ENCODE results near the gene GMPPA.
A peak's percentile ranks its signal among the peaks of the same experiment; 100 is the strongest.

The GMPPA gene

DNA sequence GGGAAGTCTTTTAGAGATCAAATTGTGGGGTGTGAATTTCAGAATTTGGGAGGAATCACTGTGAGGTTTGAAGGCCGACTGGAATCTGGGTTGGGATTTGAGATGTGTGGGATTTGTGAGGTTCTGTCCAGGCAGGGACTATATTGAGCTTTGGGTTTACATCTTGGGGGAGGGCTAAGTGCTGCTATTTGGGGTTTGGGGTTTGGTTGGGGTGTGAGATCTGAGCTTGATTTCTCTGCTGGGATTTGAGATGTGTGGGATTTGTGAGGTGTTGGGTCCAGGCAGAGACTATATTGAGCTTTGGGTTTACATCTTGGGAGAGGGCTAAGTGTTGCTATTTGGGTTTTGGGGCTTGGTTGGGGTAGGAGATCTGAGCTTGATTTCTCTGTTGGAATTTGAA is 864 bp downstream of the GMPPA start:
- Histone ChIP-seq H3K4me3 (ENCODE audit: low read length) (peak overlapping the region; percentile 77), H3K9me3 (ENCODE audit: insufficient read depth, low read depth, low read length) (no peaks in the 10 kb centered on the region), H3K27ac (ENCODE audit: low read length) (no peak overlapping the region), H3K27me3 (ENCODE audit: insufficient read depth, low read length) (peaks cover 36% of the 10 kb centered on the region), H3K4me1 (ENCODE audit: insufficient read depth, low read length) (peaks cover 18% of the 10 kb centered on the region; the same call in 1 of the 2 replicates), H3K36me3 (ENCODE audit: insufficient read depth, low read depth, low read length) (peaks cover 9% of the 10 kb centered on the region; the same call in 1 of the 2 replicates), H3K9ac (ENCODE audit: low read depth, low read length) (peak overlapping the region; percentile 83; the same call in 1 of the 2 replicates)

GRCh38 chr2:219500135-219500534 is 1.4 kb downstream of the GMPPA start:
- H3K4me3 ChIP-seq (ENCODE audit: low read length): no peak overlapping the region
- peaks cover 30% of the 10 kb centered on the region for H3K27me3 ChIP-seq (ENCODE audit: insufficient read depth, low read length)
- H3K4me1 ChIP-seq (ENCODE audit: insufficient read depth, low read length): peaks cover 18% of the 10 kb centered on the region; the same call in 1 of the 2 replicates
- H3K9ac ChIP-seq (ENCODE audit: low read depth, low read length): no peak overlapping the region
- H3K36me3 ChIP-seq (ENCODE audit: insufficient read depth, low read depth, low read length): peaks cover 10% of the 10 kb centered on the region; the same call in 1 of the 2 replicates
- no peak overlapping the region for H3K27ac ChIP-seq (ENCODE audit: low read length)
- H3K9me3 ChIP-seq (ENCODE audit: insufficient read depth, low read depth, low read length): no peaks in the 10 kb centered on the region

DNA sequence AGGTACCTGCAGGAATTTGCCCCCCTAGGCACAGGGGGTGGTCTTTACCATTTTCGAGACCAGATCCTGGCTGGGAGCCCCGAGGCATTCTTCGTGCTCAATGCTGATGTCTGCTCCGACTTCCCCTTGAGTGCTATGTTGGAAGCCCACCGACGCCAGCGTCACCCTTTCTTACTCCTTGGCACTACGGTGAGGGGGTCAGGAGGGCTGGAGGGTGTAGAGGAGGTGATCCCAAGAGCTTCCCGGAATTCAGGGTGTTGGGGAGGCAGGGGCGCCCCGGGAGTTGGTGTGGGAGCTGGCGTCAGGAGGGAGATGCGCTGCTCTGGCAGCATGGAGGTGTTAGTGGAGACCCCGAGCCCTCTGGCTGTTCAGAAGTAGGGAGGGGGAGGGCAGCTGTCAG is 3.2 kb downstream of the GMPPA start:
- H3K9me3 ChIP-seq (ENCODE audit: insufficient read depth, low read depth, low read length): no peaks in the 10 kb centered on the region
- H3K4me3 ChIP-seq (ENCODE audit: low read length): no peak overlapping the region
- H3K36me3 ChIP-seq (ENCODE audit: insufficient read depth, low read depth, low read length): peaks cover 10% of the 10 kb centered on the region; the same call in 1 of the 2 replicates
- peaks cover 21% of the 10 kb centered on the region; the same call in 1 of the 2 replicates for H3K4me1 ChIP-seq (ENCODE audit: insufficient read depth, low read length)
- no peak overlapping the region for H3K9ac ChIP-seq (ENCODE audit: low read depth, low read length)
- no peak overlapping the region for H3K27ac ChIP-seq (ENCODE audit: low read length)
- peaks cover 13% of the 10 kb centered on the region for H3K27me3 ChIP-seq (ENCODE audit: insufficient read depth, low read length)

DNA sequence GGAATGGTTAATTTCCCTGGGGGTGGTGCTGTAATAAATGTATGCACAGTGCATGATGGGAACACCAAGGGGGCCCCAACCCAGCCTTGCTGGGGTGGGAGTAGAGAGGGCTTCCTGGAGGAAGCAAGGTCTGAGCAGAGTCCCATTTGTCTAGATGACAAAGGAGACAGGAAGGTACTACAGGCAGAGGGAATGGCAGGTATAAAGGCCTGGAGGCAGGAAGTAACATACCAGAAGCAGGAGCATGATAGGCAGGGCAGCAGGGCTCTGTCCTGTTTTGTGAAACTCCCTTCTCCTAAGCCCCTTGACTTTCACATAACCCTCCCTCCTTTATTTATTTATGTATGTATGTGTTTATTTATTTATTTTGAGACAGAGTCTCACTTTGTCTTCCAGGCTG is 3.9 kb downstream of the GMPPA start:
- Histone ChIP-seq H3K4me1 (ENCODE audit: insufficient read depth, low read length) (peaks cover 28% of the 10 kb centered on the region; the same call in 1 of the 2 replicates), H3K36me3 (ENCODE audit: insufficient read depth, low read depth, low read length) (peaks cover 10% of the 10 kb centered on the region; the same call in 1 of the 2 replicates), H3K9ac (ENCODE audit: low read depth, low read length) (no peak overlapping the region), H3K27ac (ENCODE audit: low read length) (no peak overlapping the region), H3K9me3 (ENCODE audit: insufficient read depth, low read depth, low read length) (no peaks in the 10 kb centered on the region), H3K27me3 (ENCODE audit: insufficient read depth, low read length) (peaks cover 5% of the 10 kb centered on the region), H3K4me3 (ENCODE audit: low read length) (no peak overlapping the region)

DNA sequence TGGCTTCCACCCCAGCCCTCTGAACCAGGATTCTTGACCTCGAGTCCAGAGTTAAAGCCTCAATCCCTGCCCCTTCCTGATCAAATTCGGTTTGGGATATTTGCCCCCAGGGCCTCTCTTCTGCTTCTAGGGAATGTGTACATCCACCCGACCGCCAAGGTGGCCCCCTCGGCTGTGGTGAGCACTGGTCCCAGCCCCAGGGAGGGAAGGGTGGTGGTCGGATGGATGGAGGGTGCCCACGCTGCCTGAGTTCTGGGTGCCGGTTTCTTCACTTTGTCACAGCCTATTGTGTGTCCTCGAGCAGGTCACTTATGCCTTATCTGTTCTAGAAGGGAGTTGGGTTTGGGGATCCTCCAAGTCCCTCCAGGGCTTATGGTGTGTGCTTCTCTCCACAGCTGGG is 6.9 kb downstream of the GMPPA start:
- Histone ChIP-seq H3K36me3 (ENCODE audit: insufficient read depth, low read depth, low read length) (peaks cover 10% of the 10 kb centered on the region; the same call in 1 of the 2 replicates), H3K9me3 (ENCODE audit: insufficient read depth, low read depth, low read length) (no peaks in the 10 kb centered on the region), H3K4me1 (ENCODE audit: insufficient read depth, low read length) (peaks cover 28% of the 10 kb centered on the region; the same call in 1 of the 2 replicates), H3K27me3 (ENCODE audit: insufficient read depth, low read length) (peaks cover 7% of the 10 kb centered on the region; the same call in 1 of the 2 replicates), H3K9ac (ENCODE audit: low read depth, low read length) (no peak overlapping the region; the same call in 1 of the 2 replicates), H3K27ac (ENCODE audit: low read length) (no peak overlapping the region), H3K4me3 (ENCODE audit: low read length) (no peak overlapping the region)

DNA sequence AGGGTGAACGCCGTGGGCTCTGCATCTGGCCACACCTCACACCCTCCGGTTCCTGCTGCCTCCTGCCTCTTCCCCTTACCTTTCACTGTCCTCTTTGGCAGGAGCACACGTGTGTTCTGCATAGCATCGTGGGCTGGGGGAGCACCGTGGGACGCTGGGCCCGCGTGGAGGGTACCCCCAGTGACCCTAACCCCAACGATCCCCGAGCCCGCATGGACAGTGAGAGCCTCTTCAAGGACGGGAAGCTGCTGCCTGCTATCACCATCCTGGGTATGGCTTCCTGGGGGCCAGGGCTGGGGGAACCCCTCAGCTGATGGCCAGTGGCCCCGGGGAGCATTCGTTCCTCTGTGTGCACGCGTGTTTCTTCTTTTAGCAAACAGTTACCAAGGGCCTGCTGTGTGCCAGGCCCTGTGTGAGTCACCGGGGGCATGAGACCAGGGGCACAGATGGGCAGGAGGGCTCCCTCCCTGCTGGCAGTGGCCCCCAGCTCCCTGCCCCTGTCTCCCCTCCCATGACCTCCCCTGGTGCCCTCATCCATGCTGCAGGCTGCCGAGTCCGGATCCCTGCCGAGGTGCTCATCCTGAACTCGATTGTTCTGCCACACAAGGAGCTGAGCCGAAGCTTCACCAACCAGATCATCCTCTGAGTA is 7.6 kb downstream of the GMPPA start:
- Histone ChIP-seq H3K9me3 (ENCODE audit: insufficient read depth, low read depth, low read length) (no peaks in the 10 kb centered on the region), H3K36me3 (ENCODE audit: insufficient read depth, low read depth, low read length) (peaks cover 10% of the 10 kb centered on the region; the same call in 1 of the 2 replicates), H3K4me1 (ENCODE audit: insufficient read depth, low read length) (peaks cover 29% of the 10 kb centered on the region; the same call in 1 of the 2 replicates), H3K27me3 (ENCODE audit: insufficient read depth, low read length) (peaks cover 14% of the 10 kb centered on the region; the same call in 1 of the 2 replicates), H3K27ac (ENCODE audit: low read length) (peak overlapping the region; percentile 97), H3K4me3 (ENCODE audit: low read length) (peak overlapping the region; percentile 37; the same call in 1 of the 2 replicates), H3K9ac (ENCODE audit: low read depth, low read length) (peak overlapping the region; percentile 69; the same call in 1 of the 2 replicates)

- Histone ChIP-seq H3K9me3 (ENCODE audit: insufficient read depth, low read depth, low read length) (no peaks in the 10 kb centered on the region), H3K4me3 (ENCODE audit: low read length) (peak overlapping the region; percentile 37; the same call in 1 of the 2 replicates), H3K27ac (ENCODE audit: low read length) (peak overlapping the region; percentile 97), H3K27me3 (ENCODE audit: insufficient read depth, low read length) (peaks cover 21% of the 10 kb centered on the region), H3K36me3 (ENCODE audit: insufficient read depth, low read depth, low read length) (peaks cover 10% of the 10 kb centered on the region; the same call in 1 of the 2 replicates), H3K9ac (ENCODE audit: low read depth, low read length) (peak overlapping the region; percentile 69; the same call in 1 of the 2 replicates), H3K4me1 (ENCODE audit: insufficient read depth, low read length) (peaks cover 31% of the 10 kb centered on the region; the same call in 1 of the 2 replicates)
Measured at GRCh38 chr2:219506802-219507526, 8.3 kb downstream of the GMPPA start.

DNA sequence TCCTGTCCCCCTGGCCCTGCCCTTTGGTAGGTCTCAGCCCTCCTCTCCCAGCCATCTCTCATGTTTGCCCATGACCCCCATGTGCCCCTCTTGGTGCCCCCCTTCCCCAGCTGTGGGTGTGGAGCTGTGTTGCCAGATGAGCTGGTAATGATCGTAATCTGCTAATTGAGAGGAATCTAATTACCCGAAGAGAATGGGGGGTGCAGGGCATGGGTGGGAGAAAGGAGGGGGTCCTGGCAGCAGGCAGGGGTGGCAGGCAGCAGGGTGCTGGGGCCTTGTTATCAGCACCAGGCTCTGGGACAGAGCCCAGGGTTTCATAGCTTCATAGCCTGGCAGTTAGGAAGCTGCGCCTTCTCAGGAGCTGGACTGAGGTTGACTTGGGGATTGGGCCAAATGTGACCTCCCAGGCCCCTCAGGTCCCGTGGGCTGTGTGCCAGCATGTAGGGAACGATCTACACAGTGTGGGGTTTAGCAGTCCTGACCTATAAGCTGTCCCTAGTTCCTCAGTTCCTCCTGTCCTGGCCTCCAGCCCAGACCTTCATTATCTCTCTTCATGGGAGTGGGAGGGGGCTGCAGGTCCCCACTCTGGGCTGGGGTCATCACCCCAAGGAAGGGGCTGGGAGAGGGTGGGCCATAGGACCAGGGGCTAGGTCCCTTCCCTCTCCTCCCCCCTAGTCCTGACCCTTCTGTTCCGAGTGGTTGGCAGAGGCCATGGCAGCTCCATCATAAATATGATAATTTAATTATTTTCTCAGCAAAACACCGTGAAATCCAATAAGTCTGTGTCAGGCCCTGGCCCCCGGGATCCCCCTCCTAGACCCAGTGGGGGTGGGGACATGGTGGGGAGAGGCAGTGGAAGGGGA is 9.1 kb downstream of the GMPPA start:
- Histone ChIP-seq H3K4me3 (ENCODE audit: low read length) (peak overlapping the region; percentile 37; the same call in 1 of the 2 replicates), H3K36me3 (ENCODE audit: insufficient read depth, low read depth, low read length) (peaks cover 10% of the 10 kb centered on the region; the same call in 1 of the 2 replicates), H3K27ac (ENCODE audit: low read length) (peak overlapping the region; percentile 97), H3K9me3 (ENCODE audit: insufficient read depth, low read depth, low read length) (no peaks in the 10 kb centered on the region), H3K9ac (ENCODE audit: low read depth, low read length) (peak overlapping the region; percentile 69; the same call in 1 of the 2 replicates), H3K4me1 (ENCODE audit: insufficient read depth, low read length) (peaks cover 33% of the 10 kb centered on the region; the same call in 1 of the 2 replicates), H3K27me3 (ENCODE audit: insufficient read depth, low read length) (peaks cover 30% of the 10 kb centered on the region)

DNA sequence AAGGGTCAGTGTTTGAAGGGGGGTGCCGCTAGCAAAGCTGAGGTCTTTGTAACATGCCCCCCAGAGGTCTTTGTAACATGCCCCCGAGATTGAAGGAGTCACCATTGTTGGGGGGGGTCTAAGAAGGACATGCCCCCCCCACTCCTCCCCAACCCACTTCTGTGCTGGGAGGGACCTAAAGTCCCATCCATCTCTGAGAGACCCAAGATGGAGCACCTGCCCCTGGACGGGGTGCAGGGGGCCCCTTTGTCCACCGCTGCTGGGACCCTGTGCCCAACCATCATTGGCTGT is 9.7 kb downstream of the GMPPA start:
- peaks cover 36% of the 10 kb centered on the region; the same call in 1 of the 2 replicates for H3K4me1 ChIP-seq (ENCODE audit: insufficient read depth, low read length)
- H3K9ac ChIP-seq (ENCODE audit: low read depth, low read length): no peak overlapping the region
- no peak overlapping the region for H3K4me3 ChIP-seq (ENCODE audit: low read length)
- H3K36me3 ChIP-seq (ENCODE audit: insufficient read depth, low read depth, low read length): peaks cover 10% of the 10 kb centered on the region; the same call in 1 of the 2 replicates
- H3K27ac ChIP-seq (ENCODE audit: low read length): no peak overlapping the region
- no peaks in the 10 kb centered on the region for H3K9me3 ChIP-seq (ENCODE audit: insufficient read depth, low read depth, low read length)
- peaks cover 35% of the 10 kb centered on the region for H3K27me3 ChIP-seq (ENCODE audit: insufficient read depth, low read length)

- peaks cover 37% of the 10 kb centered on the region; the same call in 1 of the 2 replicates for H3K4me1 ChIP-seq (ENCODE audit: insufficient read depth, low read length)
- peak overlapping the region; percentile 42; the same call in 1 of the 2 replicates for H3K9ac ChIP-seq (ENCODE audit: low read depth, low read length)
- H3K4me3 ChIP-seq (ENCODE audit: low read length): peak overlapping the region; percentile 68; the same call in 1 of the 2 replicates
- no peaks in the 10 kb centered on the region for H3K9me3 ChIP-seq (ENCODE audit: insufficient read depth, low read depth, low read length)
- H3K36me3 ChIP-seq (ENCODE audit: insufficient read depth, low read depth, low read length): peaks cover 4% of the 10 kb centered on the region; the same call in 1 of the 2 replicates
- H3K27me3 ChIP-seq (ENCODE audit: insufficient read depth, low read length): peaks cover 43% of the 10 kb centered on the region
- no peak overlapping the region for H3K27ac ChIP-seq (ENCODE audit: low read length)
Measured at GRCh38 chr2:219508971-219509779, 10.5 kb downstream of the GMPPA start.

Data from iPS-20b (cell line).